AG04449 (cell line): ENCODE results near the gene EHMT1.

Source experiments
- CTCF ChIA-PET: fragments of 350-600 bp; formaldehyde crosslinking; extraction: SDS; loops from one replicate; lab custom pipeline; 2021; ENCODE audit warnings: antibody characterized with exemption; lab: Yijun Ruan, JAX
- POLR2A ChIA-PET: fragments of 400-600, 350-600 bp; formaldehyde crosslinking; extraction: SDS; loops from one replicate; lab custom pipeline; 2020; ENCODE audit warnings: antibody characterized with exemption, inconsistent platforms; lab: Yijun Ruan, JAX
- DNase-seq: peaks from one replicate; pipeline ENCODE4 v3.0.0-alpha.2; 2010; ENCODE audit warnings: low read depth, low spot score
- H3K4me3 ChIP-seq: 2 replicates; pipeline ENCODE4 v1.5.1; 2011; ENCODE audit warnings: low read depth, mild to moderate bottlenecking, control low read depth, low read length
- TF ChIP-seq, protein P1 (sequence below): IDR thresholded peaks from one replicate; pipeline ENCODE4 v1.5.1; 2011; ENCODE audit warnings: mild to moderate bottlenecking, moderate library complexity, low read length, control low read depth, inconsistent platforms; ENCODE audit not compliant: insufficient read depth; ENCODE audit errors: missing control alignments

EHMT1 gene

DNA sequence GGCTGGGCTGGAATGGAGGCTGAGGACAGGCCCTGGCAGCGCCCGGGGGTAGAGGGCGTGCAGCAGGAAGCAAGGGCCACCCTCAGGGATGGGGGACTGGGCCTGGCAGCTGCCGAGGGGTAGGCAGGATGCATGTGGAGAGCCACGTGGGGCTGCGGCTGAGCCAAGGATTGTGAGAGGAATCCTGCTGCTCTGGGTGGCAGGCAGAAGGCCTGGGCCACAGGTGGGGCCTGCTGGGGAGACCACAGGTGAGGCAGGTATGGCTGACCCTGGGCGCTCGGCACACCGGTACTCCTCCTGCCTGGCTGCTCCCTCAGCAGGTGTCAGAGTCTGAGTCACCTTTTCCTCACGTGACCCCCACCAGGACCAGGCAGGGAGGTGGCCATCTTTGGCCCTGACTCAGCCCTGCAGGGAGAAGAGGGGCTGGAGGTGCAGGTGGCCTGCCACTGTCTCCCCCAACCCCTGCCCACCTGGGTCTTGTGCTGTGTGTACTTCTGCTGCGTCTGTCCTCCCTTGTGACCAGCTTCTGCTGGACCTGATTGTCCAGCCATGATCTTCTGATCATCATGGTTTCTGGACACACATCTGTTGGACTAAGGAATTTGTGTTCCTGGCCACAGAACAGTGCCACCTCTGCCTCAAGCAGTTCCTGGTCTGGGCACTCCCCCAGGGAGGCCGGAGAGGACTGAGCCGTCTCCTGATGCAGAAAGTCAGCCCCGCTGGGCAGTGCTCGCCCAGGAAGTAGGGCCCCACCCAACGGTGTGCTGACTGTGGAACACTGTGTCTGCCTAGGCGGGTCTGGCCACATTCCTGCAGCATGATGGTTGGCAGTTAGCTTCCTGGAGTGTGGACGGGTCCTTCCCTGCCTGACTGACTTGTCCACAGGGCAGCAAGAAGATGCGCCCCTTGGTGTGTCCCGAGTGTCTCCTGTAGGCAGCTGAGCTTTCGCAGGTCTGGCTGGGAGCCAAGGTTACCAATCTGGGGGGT, 6.9 kb upstream of the EHMT1 start:
- TF ChIP-seq, protein P1, sequence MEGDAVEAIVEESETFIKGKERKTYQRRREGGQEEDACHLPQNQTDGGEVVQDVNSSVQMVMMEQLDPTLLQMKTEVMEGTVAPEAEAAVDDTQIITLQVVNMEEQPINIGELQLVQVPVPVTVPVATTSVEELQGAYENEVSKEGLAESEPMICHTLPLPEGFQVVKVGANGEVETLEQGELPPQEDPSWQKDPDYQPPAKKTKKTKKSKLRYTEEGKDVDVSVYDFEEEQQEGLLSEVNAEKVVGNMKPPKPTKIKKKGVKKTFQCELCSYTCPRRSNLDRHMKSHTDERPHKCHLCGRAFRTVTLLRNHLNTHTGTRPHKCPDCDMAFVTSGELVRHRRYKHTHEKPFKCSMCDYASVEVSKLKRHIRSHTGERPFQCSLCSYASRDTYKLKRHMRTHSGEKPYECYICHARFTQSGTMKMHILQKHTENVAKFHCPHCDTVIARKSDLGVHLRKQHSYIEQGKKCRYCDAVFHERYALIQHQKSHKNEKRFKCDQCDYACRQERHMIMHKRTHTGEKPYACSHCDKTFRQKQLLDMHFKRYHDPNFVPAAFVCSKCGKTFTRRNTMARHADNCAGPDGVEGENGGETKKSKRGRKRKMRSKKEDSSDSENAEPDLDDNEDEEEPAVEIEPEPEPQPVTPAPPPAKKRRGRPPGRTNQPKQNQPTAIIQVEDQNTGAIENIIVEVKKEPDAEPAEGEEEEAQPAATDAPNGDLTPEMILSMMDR = no peak
- ChIA-PET POLR2A (no interaction called here), CTCF (no interaction called here)
- DNase-seq = no peak
- H3K4me3 ChIP-seq = no peak overlapping the region

DNA sequence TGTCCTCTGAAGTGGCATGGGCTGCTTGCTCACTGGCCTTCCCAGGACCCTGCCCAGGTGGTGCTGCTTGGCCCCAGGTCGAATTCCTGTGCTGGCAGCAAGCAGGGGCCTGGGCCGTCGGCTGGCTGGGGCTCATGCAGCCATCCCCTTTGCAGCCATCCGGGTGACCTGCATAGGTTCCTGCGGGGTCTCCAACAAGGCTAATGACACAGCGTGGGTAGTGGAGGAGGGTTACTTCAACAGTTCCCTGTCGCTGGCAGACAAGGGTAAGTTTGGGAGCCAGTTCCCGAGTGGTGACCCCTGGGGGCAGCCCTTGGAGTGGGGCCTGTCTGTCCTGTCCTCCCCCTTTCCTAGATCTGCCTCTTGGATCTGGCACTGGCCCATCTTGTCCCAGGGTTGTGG, 6.1 kb upstream of the EHMT1 start:
- ChIA-PET POLR2A (no interaction called here), CTCF (no interaction called here)
- DNase-seq = no peak
- TF ChIP-seq, protein P1 = no peak
- H3K4me3 ChIP-seq = no peak overlapping the region

DNA sequence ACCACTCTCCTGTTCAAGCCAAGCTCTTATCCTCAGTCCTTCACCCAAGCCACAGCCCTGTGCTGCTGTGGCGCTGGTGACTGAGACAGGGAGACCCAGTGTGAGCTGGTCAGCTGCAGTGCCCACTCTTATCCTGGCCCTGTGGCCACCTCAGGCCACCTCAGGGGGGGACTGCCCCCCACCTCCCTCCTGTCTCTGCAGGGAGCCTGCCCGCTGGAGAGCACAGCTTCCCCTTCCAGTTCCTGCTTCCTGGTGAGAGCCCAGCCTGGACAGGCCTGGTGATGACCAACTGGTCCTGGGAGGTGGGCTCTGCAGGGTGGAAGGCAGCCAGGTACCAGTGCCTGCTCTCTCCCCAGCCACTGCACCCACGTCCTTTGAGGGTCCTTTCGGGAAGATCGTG, 5.5 kb upstream of the EHMT1 start:
- CTCF ChIA-PET = no interaction called here
- POLR2A ChIA-PET = no interaction called here

DNA sequence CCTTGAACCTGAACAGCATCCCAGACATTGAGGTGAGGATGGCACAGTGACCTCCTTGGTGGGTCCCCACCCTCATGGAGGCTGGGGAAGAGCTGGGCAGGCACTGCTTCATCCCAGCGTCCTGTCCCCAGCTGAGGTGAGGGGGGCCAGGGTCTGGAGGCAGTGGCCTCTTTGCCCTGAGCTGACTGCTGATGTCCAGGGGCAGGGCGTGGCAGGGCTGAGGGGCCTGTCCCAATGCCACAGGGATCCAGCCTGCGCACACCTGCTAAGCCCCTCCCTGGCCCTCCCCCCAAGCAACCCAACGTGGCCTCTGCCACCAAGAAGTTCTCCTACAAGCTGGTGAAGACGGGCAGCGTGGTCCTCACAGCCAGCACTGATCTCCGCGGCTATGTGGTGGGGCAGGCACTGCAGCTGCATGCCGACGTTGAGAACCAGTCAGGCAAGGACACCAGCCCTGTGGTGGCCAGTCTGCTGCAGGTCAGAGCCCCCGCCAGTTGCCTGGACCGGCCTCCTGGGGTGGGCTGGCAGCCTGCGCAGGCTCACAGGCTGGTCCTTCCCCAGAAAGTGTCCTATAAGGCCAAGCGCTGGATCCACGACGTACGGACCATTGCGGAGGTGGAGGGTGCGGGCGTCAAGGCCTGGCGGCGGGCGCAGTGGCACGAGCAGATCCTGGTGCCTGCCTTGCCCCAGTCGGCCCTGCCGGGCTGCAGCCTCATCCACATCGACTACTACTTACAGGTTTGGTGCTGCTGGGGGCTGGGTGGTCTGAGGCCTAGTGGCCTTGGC, 4.9 kb upstream of the EHMT1 start:
- POLR2A ChIA-PET = interaction anchor here (0.7 kb wide), 1 partner anchor 15 kb away, joined by 3 read pairs; no protein-coding TSS in a partner anchor
- TF ChIP-seq, protein P1 = no peak
- H3K4me3 ChIP-seq = no peak overlapping the region
- CTCF ChIA-PET = no interaction called here
- no peak for DNase-seq

More for the DNA sequence above, 5.5 kb upstream of the EHMT1 start:
- no peak overlapping the region for H3K4me3 ChIP-seq
- DNase-seq = no peak
- TF ChIP-seq, protein P1 = no peak

DNA sequence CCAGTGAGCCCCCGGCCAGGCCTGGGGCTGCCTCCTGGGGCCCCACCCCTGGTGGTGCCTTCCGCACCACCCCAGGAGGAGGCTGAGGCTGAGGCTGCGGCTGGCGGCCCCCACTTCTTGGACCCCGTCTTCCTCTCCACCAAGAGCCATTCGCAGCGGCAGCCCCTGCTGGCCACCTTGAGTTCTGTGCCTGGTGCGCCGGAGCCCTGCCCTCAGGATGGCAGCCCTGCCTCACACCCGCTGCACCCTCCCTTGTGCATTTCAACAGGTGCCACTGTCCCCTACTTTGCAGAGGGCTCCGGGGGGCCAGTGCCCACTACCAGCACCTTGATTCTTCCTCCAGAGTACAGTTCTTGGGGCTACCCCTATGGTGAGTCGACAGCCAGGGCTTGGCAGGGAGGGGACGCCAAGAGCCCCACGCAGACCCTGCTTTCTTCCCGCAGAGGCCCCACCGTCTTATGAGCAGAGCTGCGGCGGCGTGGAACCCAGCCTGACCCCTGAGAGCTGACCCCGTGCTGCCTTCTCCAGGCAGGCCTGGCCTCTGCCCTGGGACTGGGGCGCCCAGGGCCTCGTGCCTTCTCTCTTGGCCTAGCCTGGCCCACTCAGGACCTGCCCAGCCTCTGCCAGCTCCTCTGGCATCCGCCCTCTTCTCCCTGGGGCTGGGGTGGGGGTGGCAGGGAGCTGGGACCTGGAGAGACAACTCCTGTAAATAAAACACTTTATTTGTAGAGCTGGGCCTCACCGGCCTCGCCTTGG, 4.0 kb upstream of the EHMT1 start:
- no peak overlapping the region for H3K4me3 ChIP-seq
- DNase-seq = no peak
- CTCF ChIA-PET = no interaction called here
- TF ChIP-seq, protein P1 = no peak
- POLR2A ChIA-PET = interaction anchor here (0.6 to 0.7 kb wide), 2 partner anchors 10 to 15 kb away, joined by 3 read pairs; partner anchors contain the start of gene ARRDC1
